NCI-H2107 (cell line): ENCODE measurements around the gene PCDH9.

Experiments used
- DNase-seq: peaks from one replicate; lab custom pipeline; 2025; lab: John Stamatoyannopoulos, UW

The PCDH9 gene

DNA sequence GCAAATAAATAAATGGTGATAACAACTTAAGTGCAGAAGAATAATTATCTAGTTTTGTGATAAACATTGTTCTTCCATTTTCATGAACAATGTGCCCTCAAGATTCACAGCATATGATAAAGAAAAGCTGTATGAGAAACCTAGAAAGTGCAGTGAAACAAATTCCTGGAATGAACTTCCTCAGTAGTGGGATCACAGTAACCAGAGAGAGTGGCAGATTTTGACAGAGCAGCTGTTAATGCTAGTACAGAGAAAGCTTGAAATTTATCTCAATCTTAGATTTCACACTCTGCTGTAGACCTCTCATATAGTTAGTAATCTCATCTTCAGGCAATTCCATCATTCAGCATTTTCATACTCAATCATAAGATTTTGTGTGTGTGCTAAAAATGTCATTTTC is 664.9 kb downstream of the PCDH9 start:
- no peak for DNase-seq

DNA sequence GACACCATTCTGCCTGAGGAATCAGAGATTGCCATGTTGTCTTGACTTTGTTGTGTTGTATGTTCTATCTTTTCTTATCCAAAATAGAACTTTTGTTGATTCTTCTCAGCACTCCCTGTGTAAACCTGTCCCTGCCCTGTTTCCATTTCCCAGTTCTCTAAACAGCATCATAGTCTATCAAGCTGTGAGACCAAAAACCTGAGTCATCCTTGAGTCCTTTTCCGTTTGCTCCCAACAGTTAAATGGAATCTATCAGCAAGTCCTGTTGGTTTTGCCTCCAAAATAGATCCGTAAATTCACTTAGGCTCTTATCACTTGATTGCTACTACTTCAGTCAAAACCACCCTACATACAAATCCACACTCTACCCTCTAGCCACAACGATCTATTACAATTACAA is 667.1 kb downstream of the PCDH9 start:
- DNase-seq, result no peak

DNA sequence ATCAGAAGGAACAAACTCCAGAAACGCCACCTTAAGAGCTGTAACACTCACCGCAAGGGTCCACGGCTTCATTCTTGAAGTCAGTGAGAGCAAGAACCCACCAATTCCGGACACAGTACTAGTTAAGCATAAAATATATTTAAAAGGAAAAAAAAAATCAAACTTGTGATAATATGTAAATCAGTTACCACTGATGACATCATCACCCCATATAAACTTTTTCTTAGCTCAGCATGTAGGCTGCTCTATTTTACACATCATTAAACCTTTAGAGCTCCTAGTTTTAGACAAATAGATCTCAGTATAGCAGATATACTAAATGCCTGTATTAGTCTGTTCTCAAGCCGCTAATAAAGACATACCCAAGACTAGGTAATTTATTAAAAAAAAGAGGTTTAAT is 668.1 kb downstream of the PCDH9 start:
- no peak for DNase-seq

DNA sequence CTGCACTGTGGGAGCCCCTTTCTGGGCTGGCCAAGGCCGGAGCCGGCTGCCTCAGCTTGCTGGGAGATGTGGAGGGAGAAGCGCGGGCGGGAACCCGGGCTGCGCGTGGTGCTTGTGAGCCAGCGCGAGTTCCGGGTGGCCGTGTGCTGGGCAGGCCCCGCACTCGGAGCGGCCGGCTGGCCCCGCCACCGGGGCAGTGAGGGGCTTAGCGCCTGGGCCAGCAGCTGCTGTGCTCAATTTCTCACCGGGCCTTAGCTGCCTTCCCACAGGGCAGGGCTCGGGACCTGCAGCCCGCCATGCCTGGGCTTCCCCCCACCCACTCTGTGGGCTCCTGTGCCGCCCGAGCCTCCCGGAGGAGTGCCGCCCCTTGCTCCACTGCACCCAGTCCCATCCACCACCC is 669.1 kb downstream of the PCDH9 start:
- DNase-seq, result no peak

DNA sequence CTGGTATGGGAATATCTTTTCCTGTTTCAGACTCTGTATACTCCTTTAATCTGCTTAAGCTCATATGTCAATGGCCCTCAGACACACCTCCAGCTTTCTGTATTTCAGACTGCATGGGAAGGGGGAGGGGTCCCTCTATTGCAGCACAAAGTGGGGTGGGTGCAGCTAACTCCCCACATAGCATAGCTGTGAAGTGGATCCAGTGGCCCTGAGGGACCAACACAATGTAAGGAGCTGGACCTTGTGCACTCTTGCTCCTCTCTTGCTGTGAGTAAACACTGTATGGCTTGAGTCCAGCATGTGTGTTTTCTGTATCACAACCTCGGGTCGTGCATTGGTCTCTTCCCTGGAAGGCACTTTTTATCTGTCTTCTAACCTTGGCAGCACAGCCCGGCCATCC is 669.9 kb downstream of the PCDH9 start:
- DNase-seq, result no peak

DNA sequence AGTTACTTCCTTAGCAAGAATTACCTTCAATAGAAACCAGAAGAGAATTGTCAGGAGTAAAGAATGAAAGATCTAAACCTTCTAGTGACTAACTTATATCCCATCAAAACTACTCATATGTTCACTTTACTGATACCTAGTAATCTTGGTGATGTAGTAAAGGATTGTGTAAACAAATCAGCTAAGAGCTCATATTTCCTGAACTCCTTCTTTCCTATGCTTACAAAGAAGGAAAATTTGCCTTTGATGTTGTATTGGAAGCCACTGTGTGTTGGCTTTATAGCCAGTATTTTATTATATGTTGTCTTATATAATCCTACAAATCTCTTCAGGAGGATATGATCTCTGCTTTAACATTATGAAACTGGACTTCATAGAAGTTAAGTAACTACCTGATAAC is 671.0 kb downstream of the PCDH9 start:
- DNase-seq, result no peak

DNA sequence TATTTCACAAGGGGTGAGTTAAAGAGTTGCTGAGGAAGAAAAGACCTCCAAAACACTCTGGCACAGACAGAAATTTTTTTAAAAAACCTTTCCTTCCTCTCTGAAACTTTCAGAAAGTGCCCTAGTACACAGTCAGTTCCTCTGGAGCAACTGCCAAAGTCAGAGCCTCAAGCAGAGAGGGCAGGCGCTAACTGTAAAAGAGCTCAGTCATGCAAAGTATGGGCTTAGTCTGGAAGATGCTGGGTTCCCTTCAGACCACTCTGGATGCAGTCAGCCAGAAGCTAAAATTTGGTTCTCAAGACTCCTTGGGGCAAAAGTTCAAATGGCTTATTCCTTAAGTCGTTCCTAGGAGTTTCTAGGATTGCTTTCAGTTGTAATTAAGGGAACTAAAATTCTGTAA is 671.6 kb downstream of the PCDH9 start:
- no peak for DNase-seq

DNA sequence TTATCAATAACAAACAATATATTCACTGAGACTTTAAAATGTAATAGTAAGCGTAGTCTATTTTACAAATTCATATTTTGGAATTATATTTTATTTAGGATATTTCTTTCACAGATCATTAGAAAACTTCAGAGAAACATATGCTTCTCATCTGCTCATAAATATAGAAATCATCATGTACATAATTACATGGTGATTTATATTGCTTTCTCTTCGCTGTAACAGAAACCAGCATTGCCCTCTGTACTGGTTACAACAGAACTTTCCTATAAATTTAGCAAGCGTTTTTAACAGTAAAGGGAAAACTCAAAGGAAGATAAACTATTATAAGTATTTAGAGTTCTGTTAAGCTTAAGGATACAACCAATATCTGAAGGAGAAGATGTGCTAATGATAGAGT is 672.8 kb downstream of the PCDH9 start:
- no peak for DNase-seq

DNA sequence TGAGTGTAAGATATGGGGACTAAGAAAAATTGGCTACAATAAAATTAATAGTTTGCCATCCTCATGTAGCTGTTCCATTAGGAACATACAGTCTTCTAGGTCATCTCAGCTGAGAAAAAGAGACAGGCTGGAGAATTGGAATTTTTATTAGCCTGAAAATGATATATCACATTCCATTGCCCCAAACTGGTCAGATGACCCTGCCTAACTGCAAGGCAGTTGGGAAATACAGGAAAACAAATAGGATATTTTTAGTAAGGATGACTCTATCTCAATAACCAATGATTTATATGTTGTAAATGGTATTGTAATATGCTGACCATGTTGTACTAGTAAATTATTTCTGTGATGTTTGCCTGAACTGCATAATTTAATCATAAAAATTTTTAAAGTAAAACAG is 673.8 kb downstream of the PCDH9 start:
- DNase-seq, result no peak

DNA sequence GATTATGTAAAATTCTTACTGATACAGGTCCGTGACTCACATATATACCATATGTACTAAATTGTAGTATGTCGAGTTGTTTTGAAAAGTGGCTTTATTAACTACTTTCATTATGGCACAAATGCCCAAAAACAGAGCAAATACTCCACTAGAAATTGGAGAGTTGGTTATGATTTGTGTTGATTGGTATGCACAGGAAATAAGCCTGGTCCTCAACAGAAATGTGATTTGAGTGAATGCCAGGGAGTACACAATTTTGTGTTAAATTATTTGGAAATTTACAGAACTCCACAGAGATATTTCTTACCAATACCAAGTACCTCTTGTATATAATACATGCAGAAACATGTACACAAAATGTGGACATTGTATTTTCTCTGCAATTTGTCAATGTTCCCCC is 676.7 kb downstream of the PCDH9 start:
- DNase-seq, result no peak

DNA sequence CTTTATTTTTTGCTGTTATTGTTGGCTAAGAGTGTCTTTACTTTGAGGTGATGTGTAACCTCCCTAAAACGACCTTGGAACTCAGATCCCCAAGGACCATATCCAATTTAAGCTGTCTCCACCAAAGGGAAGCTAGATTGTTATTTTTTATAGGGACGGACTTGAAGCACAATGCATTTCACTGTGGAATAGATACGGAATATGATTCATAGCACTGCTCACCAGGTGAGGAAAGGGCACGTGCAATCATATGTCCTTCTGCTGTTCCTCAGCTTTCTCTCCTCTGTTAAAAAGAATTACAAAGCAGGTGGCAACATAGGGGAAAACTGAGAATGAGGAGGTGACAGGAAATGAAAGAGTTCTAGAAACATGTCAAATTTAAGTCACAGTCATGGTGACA is 679.0 kb downstream of the PCDH9 start:
- no peak for DNase-seq

DNA sequence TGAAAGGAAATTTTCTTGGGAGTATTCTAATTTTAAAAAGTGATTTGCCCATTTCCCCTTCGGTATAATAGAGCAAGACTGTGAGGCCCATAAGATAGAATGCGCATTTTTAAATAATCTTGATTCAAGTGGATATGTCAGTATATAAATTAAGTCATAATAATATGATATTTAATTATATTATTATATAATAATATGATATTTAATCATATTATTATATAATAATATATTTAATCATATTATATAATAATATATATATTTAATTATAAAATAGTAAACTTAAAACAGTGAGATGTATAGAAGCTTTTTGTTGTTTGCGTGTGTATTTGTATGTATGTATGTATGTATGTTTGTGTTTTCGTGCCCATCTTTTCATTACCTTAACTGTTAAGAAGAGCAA is 682.5 kb downstream of the PCDH9 start:
- DNase-seq, result no peak

DNA sequence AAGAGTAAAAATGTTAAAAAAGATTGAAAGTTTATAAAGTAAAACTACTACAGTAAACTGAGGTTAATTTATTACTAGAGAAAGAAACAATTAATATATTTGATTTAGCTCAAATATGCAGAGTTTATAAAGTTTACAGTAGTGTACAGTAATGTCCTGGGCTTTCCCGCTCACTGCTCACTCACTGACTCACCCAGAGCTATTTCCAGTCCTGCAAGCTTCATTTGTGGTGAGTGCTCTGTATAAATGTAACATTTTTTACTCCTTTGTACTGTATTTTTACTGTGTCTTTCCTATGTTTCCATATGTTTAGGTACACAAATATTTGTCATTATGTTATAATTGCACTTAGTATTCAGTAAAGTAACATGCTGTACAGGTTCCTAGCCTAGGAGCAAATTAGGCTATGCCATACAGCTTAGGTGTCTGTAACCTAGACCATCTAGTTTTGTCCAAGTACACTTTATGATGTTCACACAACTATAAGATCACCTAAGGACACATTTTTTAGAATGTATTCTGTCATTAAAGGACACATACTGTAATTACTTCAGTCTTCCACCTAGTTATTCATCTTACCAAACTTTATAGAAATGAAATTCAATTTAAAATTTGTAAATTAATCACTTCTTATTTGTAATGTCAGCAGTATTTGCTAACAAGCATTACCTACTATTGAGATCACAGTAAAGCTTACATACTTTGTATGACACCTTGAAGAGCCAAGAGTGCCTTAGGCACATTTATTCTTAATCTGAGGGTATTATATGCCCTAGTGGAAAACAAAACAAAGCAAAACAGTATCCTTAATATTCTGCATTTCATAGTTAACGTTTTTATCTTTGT is 683.4 kb downstream of the PCDH9 start:
- no peak for DNase-seq

DNA sequence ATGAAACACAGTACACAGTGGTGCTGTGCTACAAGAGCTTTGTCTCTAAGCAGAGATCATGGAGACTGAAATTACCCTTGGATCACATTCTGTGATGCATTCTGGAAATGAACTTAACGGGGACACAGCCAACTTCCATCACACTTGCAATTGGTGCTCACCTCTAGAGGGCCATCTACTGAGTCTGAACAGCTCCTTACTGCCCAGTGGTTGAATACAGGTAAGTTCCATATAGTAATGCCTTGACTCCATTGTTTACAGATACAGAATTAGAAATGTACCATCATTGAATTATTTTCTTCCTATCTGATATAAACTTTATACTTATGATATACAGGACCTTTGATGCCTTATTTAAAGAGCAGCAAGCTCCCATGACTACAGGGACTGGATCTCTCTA is 686.4 kb downstream of the PCDH9 start:
- DNase-seq, result no peak

DNA sequence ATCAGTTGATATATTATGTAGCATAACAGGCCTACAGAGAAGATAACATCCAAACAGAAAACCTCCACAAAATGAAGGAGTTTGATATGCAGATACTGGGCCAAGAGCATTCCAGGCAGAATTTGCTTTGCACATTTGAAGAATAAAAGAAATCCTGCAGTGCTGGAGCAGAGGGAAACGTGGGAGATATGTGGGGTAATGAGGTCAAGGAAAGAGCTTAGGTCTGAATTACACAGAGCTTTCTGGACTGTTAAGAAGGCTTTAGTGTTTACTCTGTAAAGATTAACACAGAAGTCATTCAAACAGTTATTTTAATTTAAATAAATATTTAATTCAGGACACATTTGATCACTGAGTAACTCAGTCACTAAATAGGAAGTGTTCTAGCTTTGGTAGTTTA is 692.7 kb downstream of the PCDH9 start:
- DNase-seq, result no peak

DNA sequence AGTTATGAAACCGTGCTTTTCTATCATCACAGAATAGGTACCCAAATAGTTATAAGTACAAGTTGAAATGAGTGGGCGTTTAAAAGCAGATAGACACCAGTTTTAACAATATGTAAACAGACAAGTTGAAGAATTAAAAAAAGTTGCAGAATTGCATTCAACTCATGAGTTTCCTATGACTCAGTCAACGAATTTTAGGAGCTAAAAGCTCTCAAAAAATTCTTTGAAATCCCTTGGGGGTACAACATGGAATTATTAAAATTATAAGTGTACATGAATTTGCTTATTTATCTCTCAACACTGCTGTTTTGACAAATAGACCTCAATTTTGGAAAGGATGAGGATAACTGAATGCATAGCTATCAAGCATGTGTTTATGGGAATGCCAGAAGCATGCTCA is 693.4 kb downstream of the PCDH9 start:
- DNase-seq, result no peak

DNA sequence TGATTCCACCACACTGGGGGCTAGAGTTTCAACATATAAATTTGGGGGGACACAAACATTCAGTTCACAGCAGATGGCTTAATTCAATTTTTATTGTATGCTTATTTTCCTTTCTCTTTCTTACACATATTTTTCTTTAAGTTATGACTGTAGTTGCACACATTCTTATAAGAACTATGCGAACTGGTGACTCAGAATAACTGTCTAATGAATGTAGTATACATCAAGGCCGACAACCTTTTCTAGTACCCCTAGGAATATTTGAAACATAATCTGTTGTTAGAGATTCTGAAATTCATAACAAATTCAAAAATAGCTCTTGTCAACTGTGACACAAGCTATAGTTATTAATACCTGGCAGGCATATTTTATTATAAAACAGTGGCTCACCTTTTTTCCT is 695.6 kb downstream of the PCDH9 start:
- no peak for DNase-seq

DNA sequence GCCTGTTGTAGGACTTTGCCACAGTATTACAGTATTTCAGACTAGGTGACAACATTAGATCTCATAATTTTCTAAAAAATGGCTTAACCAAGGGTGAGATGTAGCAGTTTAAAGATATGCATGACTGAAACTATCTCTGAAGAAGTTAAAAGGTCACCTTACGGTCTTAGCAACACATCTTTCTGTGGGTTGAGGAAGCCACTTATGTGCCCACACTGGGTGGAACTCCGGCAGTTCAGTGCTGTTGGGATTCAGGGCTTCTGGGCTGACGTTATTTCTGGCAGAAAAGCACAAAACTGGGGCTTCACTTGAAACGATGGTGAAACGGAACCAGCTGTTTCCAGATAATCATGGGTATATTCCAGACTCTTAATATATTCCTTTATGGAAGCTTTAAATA is 697.3 kb downstream of the PCDH9 start:
- DNase-seq, result no peak

DNA sequence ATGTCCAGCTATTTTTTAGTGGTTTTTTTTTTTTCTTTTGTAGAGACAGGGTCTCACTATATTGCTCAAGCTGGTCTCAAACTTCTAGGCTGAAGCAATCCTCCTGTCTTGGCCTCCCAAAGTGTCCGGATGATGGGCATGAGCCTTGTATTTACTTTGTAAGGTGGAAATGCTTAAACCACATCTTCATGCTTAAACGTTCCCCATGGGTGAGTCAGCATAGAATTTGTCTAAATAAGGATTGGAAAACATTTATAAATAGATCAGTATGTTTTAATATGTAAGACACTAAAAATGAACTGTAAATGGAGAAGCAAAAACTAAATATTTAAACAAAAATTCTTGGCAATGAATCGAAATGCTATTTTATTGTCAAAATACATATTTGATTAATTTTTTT is 698.0 kb downstream of the PCDH9 start:
- no peak for DNase-seq

DNA sequence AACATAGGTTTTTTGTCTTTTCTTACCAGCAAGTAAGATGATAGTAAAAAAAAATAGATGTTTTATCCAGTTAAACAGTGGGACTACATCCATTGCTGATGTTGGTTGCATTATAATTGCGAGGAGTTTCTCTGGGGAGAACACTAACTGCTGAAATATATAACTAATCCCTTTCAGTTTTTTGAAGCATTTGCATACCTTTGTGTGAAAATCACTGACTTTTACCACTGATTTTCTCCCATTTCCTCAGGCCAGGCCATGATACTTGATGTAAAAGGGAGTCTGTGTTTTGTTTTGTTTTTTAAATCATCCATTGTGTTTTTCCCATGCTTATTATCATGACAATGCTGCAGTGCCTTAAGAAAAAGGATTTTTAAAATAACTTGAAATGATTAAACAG is 699.5 kb downstream of the PCDH9 start:
- no peak for DNase-seq

DNA sequence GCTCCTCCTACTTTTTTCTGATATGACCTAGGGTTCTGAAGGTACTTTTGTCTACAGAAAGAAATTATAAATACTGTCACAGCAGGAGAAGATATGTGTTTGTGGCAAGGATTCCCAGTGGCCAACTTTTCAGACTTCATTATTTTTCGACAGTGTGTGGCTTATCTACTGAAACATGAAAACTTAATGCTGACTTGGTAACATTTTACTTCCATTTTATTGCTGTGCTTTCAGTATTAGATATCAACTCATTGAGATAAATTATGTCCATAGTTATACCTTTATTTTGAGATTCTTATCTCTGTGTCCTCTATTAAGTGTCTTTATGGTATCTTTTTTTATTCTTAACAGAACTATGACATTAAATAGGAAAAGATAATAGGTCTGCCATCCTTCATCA is 700.0 kb downstream of the PCDH9 start:
- DNase-seq, result no peak

DNA sequence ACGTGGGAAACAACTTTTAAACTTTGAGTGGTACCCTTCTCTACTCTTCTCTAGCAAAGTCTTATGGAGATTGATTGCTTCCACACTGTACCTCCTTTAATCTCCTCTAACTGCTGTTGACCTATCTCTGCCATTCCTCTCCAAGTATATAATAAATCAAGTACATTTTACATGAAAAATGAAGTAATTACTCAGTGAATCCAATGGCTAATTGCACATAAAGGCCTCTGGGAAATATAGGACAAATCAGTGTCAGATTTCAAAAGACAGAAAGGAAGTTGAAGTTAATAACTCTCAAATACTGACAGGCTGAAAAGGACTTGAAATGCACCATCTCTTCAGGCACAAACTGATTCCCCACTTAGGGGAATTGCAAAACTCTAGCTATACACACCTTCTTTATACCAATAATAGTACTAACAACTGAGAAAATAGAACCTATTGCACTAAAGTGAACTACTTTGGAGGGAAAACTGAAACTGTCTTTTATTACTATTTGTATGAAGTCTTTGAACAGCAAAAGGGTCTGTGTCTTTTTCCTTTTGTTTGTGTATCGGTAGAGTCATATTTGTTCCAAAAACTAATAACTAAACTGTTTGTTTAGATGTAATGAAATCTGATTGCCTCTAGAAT is 701.1 kb downstream of the PCDH9 start:
- DNase-seq, result no peak

DNA sequence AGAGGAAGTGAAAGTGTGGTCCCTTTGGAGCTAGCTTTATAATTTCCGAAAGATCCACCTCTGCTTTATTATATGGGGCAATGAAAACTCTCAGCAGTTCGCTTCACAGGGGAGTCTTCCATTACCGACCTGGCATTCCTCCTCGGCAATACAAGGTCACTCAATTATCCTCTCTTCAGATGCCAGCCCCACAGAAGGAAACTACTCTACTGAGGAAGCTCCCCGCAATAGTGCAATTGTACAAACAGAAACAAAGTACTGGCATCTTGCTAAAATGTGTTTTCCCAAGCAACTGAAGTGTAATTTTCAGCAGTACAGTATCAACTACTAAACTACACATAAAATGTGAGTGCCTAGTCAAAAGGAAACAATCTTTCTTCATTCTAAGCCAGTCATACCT is 702.0 kb downstream of the PCDH9 start:
- DNase-seq, result no peak
